ENCODE results near the gene PSMB1.

PSMB1 gene

GRCh38 chr6:170552765-170553533, at the start of gene PSMB1:
Gene PSMB1 (minus strand): TSS chr6:170553307. CDS start chr6:170553242, 65 bp downstream.
- peak; percentile 76 for DNase-seq (ENCODE audit: low read depth)

GRCh38 chr6:170597278-170597677, 44.2 kb upstream of the PSMB1 start:
- no peak for DNase-seq (ENCODE audit: low read depth)

- no peak for DNase-seq (ENCODE audit: low read depth)
Observed at GRCh38 chr6:170596426-170596825, 43.3 kb upstream of the PSMB1 start.

- DNase-seq (ENCODE audit: low read depth): no peak
Observed at GRCh38 chr6:170590725-170591124, 37.6 kb upstream of the PSMB1 start.

- DNase-seq (ENCODE audit: low read depth): no peak
Observed at GRCh38 chr6:170584954-170585498, 31.9 kb upstream of the PSMB1 start.

GRCh38 chr6:170584181-170584953, 31.3 kb upstream of the PSMB1 start, which contains the start of gene PDCD2:
Gene PDCD2 (minus strand): TSS chr6:170584637. CDS start chr6:170584581, 56 bp downstream.
- peak; percentile 73 for DNase-seq (ENCODE audit: low read depth)

GRCh38 chr6:170583756-170584180, 30.7 kb upstream of the PSMB1 start:
- DNase-seq (ENCODE audit: low read depth): no peak

GRCh38 chr6:170578909-170579308, 25.8 kb upstream of the PSMB1 start:
- DNase-seq (ENCODE audit: low read depth): no peak

- DNase-seq (ENCODE audit: low read depth): no peak
Observed at GRCh38 chr6:170575250-170575649, 22.1 kb upstream of the PSMB1 start.

GRCh38 chr6:170572704-170573466, 19.8 kb upstream of the PSMB1 start:
- DNase-seq (ENCODE audit: low read depth): no peak

- DNase-seq (ENCODE audit: low read depth): no peak
Observed at GRCh38 chr6:170564936-170565530, 11.9 kb upstream of the PSMB1 start.

GRCh38 chr6:170561555-170561954, 8.4 kb upstream of the PSMB1 start:
- no peak for DNase-seq (ENCODE audit: low read depth)

- DNase-seq (ENCODE audit: low read depth): no peak
Observed at GRCh38 chr6:170555305-170555704, 2.2 kb upstream of the PSMB1 start.

GRCh38 chr6:170554796-170555137, 1.7 kb upstream of the PSMB1 start:
- no peak for DNase-seq (ENCODE audit: low read depth)

GRCh38 chr6:170554013-170554795, 1.1 kb upstream of the PSMB1 start, which contains the start of gene TBP:
Gene TBP (plus strand): TSS chr6:170554369. CDS start chr6:170557030, 2,661 bp downstream.
- peak; percentile 91 for DNase-seq (ENCODE audit: low read depth)

GRCh38 chr6:170553534-170554012, 466 bp upstream of the PSMB1 start:
- peak; percentile 27 for DNase-seq (ENCODE audit: low read depth)

GRCh38 chr6:170545405-170545804, 7.7 kb downstream of the PSMB1 start:
- no peak for DNase-seq (ENCODE audit: low read depth)

- DNase-seq (ENCODE audit: low read depth): no peak
Observed at GRCh38 chr6:170542031-170542719, 10.9 kb downstream of the PSMB1 start.

GRCh38 chr6:170537329-170537728, 15.8 kb downstream of the PSMB1 start:
- no peak for DNase-seq (ENCODE audit: low read depth)

- no peak for DNase-seq (ENCODE audit: low read depth)
Observed at GRCh38 chr6:170536671-170537070, 16.4 kb downstream of the PSMB1 start.

All from CMK (cell line).